ENCODE measurements around the gene DNAJC1. TPM values are rescaled to one million over a fixed set of nuclear protein-coding genes. Genes with fewer than 3 reads are reported as not detected.

The DNAJC1 gene
- total and polyA plus RNA-seq, 10 of the 15 experiments (the other 5 are each of a cell fraction or from before 2014, with no cell fraction given): 2.5 to 39.3 (median 20.4) TPM

GRCh38 chr10:21989453-21990154 is 13.9 kb downstream of the DNAJC1 start:
- peak; percentile 73 for FAIRE-seq
- WGBS (ENCODE audit: insufficient coverage, insufficient replicate concordance, low lambda C conversion rate, missing lambda C conversion rate): 77% methylated on average over 5 of the region's 5 CpGs
- Histone ChIP-seq H3K9me3 (replicated peaks; ENCODE audit: control insufficient read depth, insufficient read depth, low read length) (peaks cover 2% of the 10 kb centered on the region; the same call in 2 of the 3 replicates), H2AFZ (ENCODE audit: control insufficient read depth, low read depth, low read length) (no peak overlapping the region), H3K36me3 (ENCODE audit: control insufficient read depth in 2 of 2, insufficient read depth in 2 of 2, low read length in 1 of 2) (no peaks in the 10 kb centered on the region), H3K9ac (ENCODE audit: control insufficient read depth, insufficient read depth, low read length) (no peak overlapping the region), H3K4me3 (no peak overlapping the region), H3K4me2 (ENCODE audit: control insufficient read depth, insufficient read depth) (no peak overlapping the region), H3K4me1 (ENCODE audit: control insufficient read depth, insufficient read depth, low read length) (no peaks in the 10 kb centered on the region), H4K20me1 (ENCODE audit: control insufficient read depth, insufficient read depth) (no peaks in the 10 kb centered on the region), H3K27ac (ENCODE audit: control insufficient read depth, insufficient read depth) (no peak overlapping the region), H3K79me2 (ENCODE audit: control insufficient read depth, insufficient read depth, low read length) (peaks cover 7% of the 10 kb centered on the region), H3K27me3 (replicated peaks in 1 of 2; ENCODE audit: control insufficient read depth in 2 of 2, insufficient read depth in 2 of 2, low read length in 1 of 2) (no peaks in the 10 kb centered on the region)
- in situ Hi-C loops (cut with MboI): loop anchor here (10.0 kb wide), 1 partner anchor 585 kb away; no protein-coding TSS in a partner anchor
- BruUV-seq (replicated peaks): no TSS peak
- intact Hi-C loops (cut with micrococcal nuclease; ENCODE audit: unreplicated experiment): loop anchor here (5.0 to 10.0 kb wide), 3 partner anchors 428 to 1168 kb away; no protein-coding TSS in a partner anchor
- ChIA-PET CTCF (interaction anchor here (0.9 to 1.0 kb wide), 4 partner anchors 8 to 1000 kb away, joined by 3 to 7 read pairs (median 4); no protein-coding TSS in a partner anchor), SMC1A (ENCODE audit: uncharacterized antibody, unreplicated experiment) (interaction anchor here (0.7 to 1.1 kb wide), 3 partner anchors 8 to 493 kb away, joined by 3 to 4 read pairs (median 3); no protein-coding TSS in a partner anchor), RAD21 (ENCODE audit: unreplicated experiment) (no interaction called here), POLR2A (no interaction called here)
- peak; percentile 98 for ATAC-seq
- no peak for DNase-seq (ENCODE audit: low read depth, low spot score)
- TF ChIP-seq ASH2L (IDR thresholded peaks at IDR 0.05; ENCODE audit: borderline replicate concordance, low read depth) (no peak), NFIC (IDR thresholded peaks at IDR 0.05; ENCODE audit: low read depth, low read length) (no peak), BMI1 (IDR thresholded peaks at IDR 0.05; ENCODE audit: borderline replicate concordance) (no peak), EED (IDR thresholded peaks at IDR 0.05; ENCODE audit: low read depth) (no peak), CEBPB (IDR thresholded peaks at IDR 0.05; ENCODE audit: borderline replicate concordance in 1 of 2, low read depth in 2 of 2, low read length in 2 of 2) (no peak), ZNF217 (IDR thresholded peaks at IDR 0.05) (no peak), SIX5 (IDR thresholded peaks at IDR 0.05; ENCODE audit: low read depth, low read length, severe bottlenecking) (no peak), NR2C2 (IDR thresholded peaks at IDR 0.05; ENCODE audit: borderline replicate concordance, control insufficient read depth, insufficient read length, low read depth) (no peak), MEF2A (IDR thresholded peaks at IDR 0.05; ENCODE audit: insufficient read depth, low read depth, low read length) (no peak), ZZZ3 (IDR thresholded peaks at IDR 0.05; ENCODE audit: control insufficient read depth, insufficient read length, low read depth) (no peak), SUZ12 (IDR thresholded peaks at IDR 0.05; ENCODE audit: unreplicated experiment) (no peak), ESRRA (IDR thresholded peaks at IDR 0.05; ENCODE audit: low read length) (no peak), RAD21 (IDR thresholded peaks at IDR 0.05; ENCODE audit: insufficient read depth, low read depth, low read length) (peak; percentile 77), BACH1 (IDR thresholded peaks at IDR 0.05; ENCODE audit: borderline replicate concordance) (no peak)
- TF ChIP-seq, protein P1, sequence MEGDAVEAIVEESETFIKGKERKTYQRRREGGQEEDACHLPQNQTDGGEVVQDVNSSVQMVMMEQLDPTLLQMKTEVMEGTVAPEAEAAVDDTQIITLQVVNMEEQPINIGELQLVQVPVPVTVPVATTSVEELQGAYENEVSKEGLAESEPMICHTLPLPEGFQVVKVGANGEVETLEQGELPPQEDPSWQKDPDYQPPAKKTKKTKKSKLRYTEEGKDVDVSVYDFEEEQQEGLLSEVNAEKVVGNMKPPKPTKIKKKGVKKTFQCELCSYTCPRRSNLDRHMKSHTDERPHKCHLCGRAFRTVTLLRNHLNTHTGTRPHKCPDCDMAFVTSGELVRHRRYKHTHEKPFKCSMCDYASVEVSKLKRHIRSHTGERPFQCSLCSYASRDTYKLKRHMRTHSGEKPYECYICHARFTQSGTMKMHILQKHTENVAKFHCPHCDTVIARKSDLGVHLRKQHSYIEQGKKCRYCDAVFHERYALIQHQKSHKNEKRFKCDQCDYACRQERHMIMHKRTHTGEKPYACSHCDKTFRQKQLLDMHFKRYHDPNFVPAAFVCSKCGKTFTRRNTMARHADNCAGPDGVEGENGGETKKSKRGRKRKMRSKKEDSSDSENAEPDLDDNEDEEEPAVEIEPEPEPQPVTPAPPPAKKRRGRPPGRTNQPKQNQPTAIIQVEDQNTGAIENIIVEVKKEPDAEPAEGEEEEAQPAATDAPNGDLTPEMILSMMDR (IDR thresholded peaks at IDR 0.05 in 2 of 3, conservative IDR thresholded peaks at IDR 0.05 in 1 of 3; ENCODE audit: control insufficient read depth in 2 of 3, extremely low read depth in 1 of 3, insufficient read depth in 1 of 3, low read depth in 3 of 3, low read length in 3 of 3): peak; percentile 65 to 68 (median 65)
- TF ChIP-seq, protein P2, sequence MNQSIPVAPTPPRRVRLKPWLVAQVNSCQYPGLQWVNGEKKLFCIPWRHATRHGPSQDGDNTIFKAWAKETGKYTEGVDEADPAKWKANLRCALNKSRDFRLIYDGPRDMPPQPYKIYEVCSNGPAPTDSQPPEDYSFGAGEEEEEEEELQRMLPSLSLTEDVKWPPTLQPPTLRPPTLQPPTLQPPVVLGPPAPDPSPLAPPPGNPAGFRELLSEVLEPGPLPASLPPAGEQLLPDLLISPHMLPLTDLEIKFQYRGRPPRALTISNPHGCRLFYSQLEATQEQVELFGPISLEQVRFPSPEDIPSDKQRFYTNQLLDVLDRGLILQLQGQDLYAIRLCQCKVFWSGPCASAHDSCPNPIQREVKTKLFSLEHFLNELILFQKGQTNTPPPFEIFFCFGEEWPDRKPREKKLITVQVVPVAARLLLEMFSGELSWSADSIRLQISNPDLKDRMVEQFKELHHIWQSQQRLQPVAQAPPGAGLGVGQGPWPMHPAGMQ (IDR thresholded peaks at IDR 0.05; ENCODE audit: borderline replicate concordance): no peak
- TF ChIP-seq, protein P3, sequence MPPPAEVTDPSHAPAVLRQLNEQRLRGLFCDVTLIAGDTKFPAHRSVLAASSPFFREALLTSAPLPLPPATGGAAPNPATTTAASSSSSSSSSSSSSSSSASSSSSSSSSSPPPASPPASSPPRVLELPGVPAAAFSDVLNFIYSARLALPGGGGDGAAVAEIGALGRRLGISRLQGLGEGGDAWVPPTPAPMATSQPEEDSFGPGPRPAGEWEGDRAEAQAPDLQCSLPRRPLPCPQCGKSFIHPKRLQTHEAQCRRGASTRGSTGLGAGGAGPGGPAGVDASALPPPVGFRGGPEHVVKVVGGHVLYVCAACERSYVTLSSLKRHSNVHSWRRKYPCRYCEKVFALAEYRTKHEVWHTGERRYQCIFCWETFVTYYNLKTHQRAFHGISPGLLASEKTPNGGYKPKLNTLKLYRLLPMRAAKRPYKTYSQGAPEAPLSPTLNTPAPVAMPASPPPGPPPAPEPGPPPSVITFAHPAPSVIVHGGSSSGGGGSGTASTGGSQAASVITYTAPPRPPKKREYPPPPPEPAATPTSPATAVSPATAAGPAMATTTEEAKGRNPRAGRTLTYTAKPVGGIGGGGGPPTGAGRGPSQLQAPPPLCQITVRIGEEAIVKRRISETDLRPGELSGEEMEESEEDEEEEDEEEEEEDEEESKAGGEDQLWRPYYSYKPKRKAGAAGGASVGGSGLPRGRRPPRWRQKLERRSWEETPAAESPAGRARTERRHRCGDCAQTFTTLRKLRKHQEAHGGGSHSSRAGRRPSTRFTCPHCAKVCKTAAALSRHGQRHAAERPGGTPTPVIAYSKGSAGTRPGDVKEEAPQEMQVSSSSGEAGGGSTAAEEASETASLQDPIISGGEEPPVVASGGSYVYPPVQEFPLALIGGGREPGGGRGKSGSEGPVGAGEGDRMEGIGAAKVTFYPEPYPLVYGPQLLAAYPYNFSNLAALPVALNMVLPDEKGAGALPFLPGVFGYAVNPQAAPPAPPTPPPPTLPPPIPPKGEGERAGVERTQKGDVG (CRISPR knock-in tag; IDR thresholded peaks at IDR 0.05): no peak

Measured in GM12878 (cell line).